ENCODE measurements around the gene PLA1A.
"Not testable (repeated sequence)": the region's sequence is repeated elsewhere in the genome, so short reads cannot be mapped to it uniquely, and the experiment has no call there.

Gene PLA1A

DNA sequence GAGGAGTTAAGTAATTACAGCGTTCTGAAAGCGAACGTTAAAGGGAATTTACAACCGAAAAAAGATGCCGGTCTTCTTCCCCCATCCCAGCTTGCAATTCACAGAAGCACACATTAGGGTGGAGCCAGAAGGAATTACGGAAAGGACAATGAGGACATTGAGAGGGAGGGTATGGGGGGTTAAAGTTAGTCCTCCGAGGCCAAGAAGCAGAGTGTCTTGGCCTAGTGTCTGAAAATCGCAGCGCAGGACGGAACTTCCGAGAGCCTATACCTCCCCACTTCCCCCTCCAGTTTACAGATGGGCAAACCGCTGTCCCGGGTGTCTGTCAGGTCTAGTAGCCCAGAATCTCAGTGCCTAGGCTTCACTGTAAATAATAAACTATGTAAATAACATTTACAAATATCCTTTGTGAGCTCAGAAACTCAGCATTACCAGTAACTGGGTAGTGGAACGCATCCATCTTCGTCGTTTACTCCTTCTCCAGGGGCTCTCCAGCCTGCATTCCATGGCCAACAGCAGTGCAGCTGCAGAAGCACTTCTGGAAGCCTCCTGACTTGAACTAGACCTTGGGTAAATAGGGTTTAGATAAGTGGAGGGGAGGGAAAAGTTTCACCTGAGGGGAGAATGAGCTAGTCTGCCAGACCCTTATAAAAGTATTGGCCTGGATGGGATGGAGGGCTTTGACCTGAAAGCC, 17.5 kb upstream of the PLA1A start:
- DNase-seq: peak; percentile 61

DNA sequence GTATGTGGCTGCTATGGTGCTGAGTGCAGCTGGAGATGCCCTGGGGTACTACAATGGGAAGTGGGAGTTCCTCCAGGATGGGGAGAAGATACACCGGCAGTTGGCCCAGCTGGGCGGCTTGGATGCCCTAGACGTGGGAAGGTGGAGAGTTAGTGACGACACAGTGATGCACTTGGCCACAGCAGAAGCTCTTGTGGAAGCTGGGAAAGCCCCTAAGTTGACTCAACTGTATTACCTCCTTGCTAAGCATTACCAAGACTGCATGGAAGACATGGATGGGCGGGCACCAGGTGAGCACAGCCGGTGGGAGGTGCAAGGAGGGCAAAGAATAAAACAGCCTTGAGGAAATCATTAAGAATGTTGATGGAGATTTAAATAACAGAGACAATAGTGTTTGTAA, 15.5 kb upstream of the PLA1A start:
- DNase-seq: peak; percentile 41

DNA sequence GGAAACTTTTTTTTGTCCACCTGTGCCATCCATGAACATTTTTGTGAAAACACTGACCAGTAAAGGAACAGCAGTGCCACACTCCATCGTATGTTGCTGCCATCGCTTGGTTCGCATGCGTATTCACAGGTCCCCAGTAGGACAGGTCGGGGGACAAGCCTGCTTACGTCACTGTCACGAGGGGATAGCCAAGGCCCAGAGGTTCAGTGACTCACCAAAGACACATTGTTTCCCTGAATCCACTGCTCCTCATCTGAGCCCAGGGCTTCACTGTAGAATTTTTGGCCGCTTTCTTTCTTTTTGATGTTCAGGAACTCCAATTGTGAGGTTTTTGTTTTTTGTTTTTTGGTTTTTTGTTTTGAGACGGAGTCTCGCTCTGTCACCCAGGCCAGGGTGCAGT, 12.5 kb upstream of the PLA1A start:
- no peak for DNase-seq

DNA sequence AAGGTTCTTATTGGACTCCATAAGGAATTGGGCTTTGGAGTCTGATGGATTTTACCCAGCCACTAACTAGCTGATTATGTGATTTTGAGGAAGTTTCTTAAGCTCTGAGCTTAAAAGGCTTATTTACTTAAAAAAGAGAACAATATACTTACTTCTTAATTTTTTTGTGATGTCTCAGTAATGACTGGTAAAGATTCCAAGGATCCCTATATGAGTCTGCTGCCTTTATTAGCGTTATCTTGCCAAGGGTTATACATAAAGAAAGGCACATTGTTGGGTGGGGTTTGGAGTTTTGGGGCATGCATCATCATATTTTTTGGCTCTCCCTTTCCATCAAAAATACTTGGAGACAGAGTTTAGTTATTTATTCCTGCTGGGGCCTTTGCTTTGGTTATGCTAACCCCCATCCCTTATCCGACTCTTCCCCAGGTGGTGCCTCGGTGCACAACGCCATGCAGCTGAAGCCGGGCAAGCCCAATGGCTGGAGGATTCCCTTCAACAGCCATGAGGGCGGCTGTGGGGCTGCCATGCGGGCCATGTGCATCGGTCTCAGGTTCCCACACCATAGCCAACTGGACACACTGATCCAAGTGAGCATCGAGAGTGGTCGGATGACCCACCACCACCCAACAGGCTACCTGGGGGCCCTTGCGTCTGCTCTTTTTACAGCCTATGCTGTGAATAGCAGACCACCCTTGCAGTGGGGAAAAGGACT, 11.7 kb upstream of the PLA1A start:
- DNase-seq: no peak

DNA sequence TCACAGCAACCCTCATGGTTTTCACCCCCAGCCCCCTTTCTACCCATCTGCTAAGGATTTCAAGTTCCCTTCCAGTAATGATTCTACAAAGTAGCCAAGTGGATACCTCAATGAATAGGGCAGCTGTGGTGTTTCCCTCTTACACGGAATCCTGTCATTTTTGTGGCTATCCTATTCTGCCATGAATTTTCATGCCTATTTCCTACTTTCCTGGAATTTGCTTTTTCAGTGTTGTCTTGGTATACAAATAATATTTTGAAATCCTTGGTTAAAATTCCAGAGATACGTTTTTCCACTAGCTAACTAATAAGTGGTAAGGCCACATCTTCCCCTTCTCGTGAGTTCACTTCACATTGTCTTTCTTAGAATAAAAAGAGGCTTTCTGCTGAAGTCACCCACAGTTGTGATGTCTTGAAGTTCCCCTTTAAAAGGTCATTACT, 10.9 kb upstream of the PLA1A start:
- DNase-seq: no peak

DNA sequence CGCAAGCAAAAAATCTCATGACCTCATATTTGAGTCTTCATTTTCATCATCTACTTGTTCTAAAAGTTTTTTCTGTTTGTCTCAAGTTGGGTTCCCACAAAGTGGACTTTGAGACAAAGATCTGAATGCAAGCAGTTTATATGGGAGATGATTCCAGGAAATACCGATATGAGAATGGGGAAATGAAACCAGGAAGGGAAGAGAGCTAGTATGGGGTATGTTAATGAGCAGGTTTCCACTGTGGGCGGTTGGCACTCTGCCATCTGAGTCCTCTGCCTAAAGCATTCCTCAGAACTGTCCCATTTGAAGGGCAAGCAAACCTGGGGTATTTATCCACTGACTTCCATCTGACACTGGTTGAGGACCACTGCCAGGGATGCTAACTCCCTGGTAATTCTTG, 9.6 kb upstream of the PLA1A start:
- DNase-seq: peak; percentile 36

DNA sequence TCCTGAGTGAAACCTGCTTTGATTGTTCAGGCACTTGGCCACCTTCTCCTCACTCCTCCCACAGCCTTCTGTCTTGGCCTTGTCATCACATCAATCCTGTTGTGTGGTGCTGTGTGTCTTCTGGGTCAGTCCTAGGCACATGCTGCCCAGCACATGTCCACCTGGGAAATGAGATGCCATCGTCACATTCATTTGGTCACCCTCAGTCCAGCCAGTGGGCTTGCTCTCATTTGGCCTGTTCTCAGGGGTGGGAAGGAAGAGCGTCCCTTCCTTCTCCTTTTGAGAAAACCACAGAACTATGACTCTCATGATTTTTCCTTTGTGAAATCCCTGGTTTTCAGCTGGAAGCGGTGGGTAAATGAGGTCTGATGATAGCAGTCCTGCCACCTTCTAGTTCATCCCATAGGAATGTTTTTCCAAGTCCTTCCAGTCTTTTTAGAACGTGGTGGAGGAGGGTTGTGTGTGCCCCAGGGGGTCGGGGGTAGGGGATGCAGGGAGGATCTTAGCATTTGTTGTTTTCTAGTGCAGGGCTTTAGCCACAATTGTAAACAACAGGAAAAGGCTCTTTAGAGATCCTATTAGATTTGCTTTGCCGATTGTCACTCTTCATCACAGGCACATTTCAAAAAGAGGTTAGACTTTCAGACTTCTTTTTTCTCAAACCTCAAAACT, 8.4 kb upstream of the PLA1A start:
- peak; percentile 48 for DNase-seq

DNA sequence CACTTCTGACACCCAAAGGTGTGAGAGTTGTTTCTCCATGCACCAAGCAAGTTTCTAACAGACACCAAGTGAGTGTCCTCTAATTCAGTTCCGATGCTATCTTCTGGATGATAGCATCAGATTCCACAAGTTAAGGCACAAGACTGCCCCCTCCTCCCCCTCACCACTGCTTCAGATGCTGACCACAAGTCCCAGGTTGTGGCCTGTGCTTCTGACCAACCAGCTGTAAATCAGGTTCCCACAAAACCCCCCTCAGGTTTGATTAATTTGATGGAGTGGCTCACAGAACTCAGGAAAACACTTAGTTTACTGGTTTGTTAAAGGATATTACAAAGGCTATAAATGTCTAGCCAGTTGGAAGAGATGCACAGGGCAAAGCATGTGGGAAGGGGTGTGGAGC, 7.0 kb upstream of the PLA1A start:
- no peak for DNase-seq

DNA sequence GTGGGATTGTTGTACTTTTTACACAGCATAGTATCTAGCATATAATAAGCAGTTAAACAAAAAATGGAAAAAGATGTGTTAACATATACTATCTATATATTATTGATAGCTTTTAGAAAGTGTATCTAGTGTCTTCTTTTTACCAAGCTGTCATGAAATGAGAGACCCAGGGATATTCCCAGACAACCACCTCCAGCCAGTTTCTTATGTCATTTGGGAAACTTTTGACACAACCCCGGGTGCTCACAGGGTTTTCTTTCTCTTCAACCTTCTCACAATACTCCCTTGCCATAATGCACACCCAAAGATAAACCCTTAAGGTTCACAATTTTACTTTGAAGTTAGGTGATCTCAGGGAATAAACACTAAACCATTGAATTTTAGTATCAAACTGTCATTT, 4.8 kb upstream of the PLA1A start:
- no peak for DNase-seq

DNA sequence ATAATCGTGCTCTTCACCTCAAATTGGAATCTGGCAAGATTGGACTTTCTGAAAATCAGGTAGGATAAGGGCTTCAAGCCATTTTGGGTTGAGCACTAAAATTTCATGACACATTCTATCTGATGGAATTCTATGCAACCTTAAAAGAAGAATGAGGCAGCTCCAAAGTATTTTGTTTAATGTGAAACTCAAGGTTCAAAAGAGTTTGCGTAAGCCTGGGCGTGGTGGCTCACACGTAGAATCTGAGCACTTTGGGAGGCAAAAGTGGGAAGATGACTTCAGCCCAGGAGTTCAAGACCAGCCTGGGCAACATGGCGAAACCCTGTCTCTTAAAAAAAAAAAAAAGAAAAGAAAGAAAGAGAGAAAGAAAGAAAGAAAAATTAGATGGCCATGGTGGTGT, 3.6 kb upstream of the PLA1A start:
- no peak for DNase-seq

DNA sequence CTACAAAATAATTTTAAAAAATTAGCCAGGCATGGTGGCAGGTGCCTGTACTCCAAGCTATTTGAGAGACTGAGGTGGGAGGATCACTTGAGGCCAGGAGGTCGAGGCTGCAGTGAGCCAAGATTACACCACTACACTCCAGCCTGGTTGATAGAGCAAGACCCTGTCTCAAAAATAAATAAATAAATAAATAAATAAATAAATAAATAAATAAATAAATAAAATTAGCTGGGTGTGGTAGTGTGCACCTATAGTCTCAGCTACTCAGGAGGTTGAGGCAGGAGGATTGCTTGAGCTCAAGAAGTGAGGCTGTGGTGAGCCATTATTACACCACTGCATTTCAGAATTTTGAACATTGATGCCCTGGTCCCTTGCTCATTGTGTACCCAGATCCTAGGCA, 2.8 kb upstream of the PLA1A start:
- DNase-seq: not testable (repeated sequence)

DNA sequence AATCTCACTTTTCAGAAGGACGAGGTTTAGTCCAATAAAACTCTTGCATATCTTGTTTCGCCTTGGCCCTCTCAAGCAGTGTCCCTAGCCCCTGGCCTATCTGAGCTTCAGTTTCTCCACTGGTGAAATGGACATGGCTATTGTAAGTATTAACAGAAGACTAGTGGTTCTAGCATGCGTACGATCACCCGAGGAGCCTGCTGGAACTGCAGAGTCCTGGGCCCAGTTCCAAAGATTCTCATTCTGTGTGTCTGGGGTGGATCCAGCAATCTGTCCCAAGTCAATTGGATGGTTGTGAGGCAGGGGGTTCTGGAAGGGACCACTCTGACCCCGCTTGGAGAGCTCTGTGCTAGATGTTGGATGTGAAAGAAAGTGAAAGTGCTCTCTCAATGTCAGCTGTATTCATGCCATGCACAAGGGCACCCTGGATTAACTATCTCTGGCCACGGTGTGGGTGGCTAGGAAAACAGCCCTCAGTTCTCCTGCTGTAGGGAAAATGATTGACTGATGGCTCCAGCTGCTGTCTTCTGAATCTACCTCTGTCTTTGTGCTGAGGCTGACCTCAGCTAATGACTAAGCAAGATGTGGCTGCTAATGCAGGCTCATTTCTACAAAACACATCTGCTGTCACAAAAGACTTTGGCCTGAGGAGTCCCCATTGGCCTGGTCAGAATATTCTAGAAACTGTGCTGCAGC, 1.9 kb upstream of the PLA1A start:
- DNase-seq: no peak

DNA sequence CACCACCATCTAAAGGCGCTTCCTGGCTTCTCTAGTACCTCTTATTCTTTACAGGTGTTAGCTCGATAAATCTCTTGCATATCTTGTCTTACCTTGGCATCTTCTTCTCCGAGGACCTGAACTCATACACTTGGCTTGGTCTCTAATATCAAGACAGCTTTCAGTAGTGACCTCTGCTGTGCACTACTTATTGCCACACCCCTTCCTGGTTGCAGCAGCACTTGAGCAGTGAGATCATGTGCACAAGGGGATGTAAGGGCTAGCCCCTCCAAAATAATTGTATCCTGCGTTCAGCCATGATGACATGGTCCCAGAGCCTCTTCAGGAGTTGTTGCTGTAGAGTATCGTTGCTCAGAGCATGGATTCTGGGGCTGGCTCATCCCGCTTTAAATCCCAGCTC, 1.3 kb upstream of the PLA1A start:
- DNase-seq: no peak

DNA sequence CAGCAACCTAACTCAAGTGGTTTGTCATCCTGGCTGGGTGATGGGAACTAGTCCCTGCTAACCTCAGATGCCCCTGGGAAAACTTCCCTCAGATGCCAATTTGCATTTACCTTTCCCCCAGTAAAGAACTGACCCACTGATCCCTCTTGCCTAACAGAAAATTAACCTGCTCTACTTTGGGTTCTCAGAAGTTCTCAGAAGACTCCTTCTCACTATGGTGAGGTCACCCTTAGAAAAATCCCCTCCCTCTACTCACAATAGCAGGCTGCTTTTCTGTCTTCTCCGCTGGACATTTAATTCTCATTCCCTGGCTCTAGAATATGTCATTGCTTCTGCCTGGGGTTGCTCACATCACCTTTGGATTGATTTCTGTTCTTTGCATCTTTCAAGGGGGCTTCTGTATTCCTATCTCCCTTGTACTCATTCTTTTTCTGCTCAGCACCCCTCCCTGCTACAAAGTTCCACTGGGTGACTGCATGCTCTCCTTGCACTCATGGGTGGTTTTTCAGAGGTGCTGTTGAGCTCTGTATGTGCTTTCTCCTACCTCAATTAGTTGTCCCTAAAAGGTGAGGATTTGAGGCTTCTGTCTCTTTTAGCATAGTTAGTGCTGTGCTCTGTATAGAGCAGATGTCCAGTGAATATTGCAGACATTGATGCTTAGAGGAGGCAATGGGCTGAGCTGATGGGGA, 869 bp downstream of the PLA1A start:
- DNase-seq: no peak

DNA sequence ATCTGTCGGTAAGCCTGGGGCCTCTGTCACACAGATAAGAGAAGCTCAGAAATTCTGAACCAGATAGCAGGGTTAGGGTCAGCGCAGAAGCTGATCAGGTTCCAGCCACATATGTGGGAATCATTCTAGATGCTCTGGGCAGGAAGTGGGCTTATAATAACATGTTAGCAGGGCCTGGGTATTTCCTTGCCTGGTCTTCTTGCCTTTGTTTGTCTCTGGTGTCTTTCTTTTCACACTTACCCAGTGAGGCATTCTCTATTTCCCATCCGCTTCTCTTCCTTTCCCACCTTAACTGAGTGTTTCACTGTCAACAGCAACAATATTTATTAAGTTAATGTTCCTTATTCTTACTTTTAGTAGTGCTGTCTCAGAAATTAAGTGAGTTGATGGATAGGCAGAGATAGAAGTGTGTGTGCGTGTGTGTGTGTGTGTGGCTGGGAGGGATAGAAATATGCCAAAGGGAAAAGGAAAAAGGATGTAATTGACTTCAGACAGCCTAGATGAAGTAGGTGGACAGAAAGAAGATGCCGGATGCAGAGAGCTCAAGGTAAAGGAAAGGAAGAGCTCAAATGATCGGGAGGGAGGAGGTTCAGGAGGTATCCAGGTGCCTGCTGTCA, 2.0 kb downstream of the PLA1A start:
- DNase-seq: no peak

DNA sequence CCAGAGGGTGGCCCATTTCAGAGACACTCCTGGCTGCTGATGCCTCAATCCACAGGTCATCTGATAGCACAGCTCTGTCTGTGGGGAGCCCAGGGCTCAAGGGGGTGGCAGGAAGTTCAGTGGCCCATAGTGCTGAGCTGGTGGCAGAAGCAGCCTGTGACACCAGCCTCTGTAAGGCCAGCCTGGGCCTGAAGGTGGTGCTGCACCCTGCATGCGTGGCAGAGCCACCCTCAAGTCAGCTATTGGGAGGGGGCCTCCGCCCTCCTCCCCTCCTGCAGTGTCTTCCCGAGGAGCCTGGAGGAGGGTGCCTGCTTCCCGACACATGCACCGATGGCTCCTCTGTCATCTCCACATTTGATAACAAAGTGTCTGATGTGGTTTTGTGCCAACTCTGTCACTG, 3.0 kb downstream of the PLA1A start:
- DNase-seq: peak; percentile 24

DNA sequence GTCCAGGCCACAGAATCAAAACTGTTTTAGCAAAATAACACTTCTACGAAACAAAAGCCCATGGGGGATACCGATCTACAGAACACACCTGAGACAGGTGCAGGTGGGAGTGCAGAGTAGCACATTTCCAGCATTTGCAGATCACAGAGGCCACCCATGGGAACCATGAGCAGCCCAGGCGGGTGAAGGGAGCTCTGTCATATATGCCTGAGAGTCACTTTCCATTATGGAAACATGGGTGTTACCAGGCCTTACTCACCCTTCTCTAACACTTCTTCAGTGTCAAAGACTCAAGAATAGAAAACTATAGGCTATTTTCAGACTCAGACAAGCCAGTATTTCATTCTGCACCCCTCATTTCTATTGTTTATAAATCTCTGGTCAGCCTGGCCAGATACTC, 3.5 kb downstream of the PLA1A start:
- no peak for DNase-seq

DNA sequence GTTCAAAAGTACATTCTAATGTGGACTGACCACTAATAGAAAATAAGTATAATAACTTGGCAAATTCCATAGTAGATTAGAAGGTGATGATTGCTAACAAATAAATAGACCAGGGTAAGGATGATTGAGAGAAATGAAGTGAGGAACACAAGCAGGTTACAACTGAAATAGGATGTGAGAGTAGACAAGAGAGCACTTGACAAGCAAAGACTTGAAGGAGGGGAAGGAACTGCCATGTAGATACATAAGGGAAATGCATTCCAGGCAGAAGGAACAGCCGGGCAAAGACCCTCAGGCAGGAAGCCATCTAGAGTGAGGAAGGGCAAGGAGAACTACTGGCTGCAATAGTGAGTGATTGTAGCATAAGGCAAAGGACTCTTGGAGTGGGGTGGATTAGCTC, 5.0 kb downstream of the PLA1A start:
- no peak for DNase-seq

DNA sequence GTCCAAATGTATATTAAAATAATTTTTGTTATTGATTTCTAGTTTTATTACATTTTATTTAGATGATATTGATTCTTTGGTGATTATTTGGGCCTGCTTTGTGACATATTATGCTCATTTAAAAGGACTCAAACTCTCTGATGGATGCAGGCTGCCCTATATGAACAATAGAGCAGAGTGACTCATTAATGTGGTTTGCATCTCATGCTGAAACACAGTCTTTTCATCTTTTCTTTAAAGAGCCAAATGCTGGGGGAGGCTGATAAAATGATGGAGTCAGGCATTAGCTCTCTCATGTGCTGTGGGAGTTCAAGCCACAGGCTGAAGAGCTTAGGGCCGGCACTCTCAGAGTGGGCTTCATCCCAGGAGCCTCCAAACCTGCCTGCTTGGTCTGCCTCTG, 7.2 kb downstream of the PLA1A start:
- DNase-seq: no peak

DNA sequence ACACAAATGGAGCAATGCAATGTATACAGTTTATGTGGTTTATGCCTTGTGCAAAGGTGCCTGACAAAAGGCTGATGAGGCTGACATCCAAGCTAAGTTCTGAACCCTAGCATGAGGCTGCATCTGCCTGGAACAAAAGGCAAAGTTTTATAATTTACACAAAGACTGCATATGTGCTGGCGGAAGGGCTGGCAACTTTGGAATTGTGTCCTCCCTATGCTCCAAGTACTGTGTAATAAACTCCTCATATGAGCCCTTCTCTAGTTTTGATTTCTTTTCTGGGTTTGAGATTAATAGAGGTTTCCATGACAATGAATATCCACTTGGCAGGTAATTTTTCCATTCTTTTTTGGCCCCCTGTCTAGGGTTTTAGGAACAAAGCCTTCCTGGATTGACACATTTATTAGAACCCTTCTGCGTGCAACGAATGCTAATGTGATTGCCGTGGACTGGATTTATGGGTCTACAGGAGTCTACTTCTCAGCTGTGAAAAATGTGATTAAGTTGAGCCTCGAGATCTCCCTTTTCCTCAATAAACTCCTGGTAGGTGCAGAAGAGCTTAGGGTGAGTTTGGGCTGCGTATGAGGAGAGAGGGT, 10.8 kb downstream of the PLA1A start:
- no peak for DNase-seq

DNA sequence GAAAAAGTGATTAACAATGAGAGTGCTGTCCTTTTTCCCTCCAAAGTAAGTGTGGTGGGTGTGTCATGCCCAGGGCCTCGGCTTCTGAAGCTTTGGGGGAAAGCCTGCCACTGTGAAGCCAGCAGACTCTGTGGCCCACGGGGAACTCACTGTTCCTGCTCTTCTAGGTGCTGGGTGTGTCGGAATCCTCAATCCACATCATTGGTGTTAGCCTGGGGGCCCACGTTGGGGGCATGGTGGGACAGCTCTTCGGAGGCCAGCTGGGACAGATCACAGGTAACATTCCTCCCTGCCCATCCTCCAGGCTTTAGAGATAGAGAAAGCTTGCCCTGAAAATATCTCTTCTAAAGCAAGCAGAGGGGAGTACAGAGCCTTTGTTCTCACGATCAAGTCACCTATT, 11.6 kb downstream of the PLA1A start:
- DNase-seq: no peak

DNA sequence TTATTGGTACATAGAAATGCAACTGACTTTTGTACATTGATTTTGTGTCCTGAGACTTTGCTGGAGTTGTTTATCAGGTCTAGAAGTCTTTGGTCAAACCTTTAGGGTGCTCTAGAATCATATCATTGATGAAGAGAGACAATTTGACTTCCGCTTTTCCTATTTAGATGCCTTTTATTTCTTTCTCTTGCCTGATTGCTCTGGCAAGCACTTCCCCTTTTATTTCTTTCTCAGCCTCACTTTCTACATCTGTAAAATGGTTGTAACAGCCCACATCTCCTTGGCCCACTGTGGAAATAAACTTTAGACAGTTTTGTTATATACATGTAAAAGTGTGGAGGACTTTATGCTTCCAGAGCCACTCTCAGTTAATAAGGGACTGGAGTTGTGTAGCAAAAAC, 14.0 kb downstream of the PLA1A start:
- DNase-seq: no peak

Measured in CD4-positive, alpha-beta T cell treated with Interleukin-15 for 1 hour (primary cell).